ENCODE results near the gene FSTL5. TPM values are rescaled to one million over a fixed set of nuclear protein-coding genes. Genes with fewer than 3 reads are reported as not detected.
A peak's percentile ranks its signal among the peaks of the same experiment; 100 is the strongest.
"Not testable (repeated sequence)": the region's sequence is repeated elsewhere in the genome, so short reads cannot be mapped to it uniquely, and the experiment has no call there.

The FSTL5 gene
- total and polyA plus RNA-seq, 4 donors, result 28.3 to 83.4 (median 33.7) TPM

DNA sequence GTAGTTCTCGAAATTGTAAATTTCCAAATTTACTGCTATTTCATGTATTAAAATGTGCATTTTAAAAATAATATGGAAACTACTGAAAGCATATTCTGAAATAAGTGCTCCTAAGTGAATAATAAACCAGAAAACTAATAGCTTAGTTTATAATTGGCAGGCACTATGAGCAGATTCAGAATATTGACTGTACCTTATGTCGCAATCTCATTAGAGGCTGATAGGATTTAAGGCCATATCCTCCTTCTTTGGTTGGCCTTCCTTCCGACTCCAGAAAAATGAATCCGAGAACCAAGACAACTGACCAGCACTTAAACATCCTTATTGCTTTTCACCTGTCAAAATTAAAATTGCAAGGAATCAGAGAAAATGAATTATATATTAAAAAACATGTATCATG is 52.7 kb downstream of the FSTL5 start:
- Histone ChIP-seq H3K9me3 (ENCODE audit: control insufficient read depth, insufficient read depth, low read length) (no peaks in the 10 kb centered on the region), H3K36me3 (ENCODE audit: control insufficient read depth, insufficient read depth, low read length) (no peaks in the 10 kb centered on the region), H3K27ac (ENCODE audit: low read depth, low read length) (no peak overlapping the region), H3K4me3 (ENCODE audit: low read depth, low read length) (no peak overlapping the region), H3K4me1 (ENCODE audit: control insufficient read depth, insufficient read depth, low read length) (peaks cover 1% of the 10 kb centered on the region), H3K27me3 (ENCODE audit: control insufficient read depth, insufficient read depth, low read length) (no peaks in the 10 kb centered on the region)
- WGBS (ENCODE audit: insufficient coverage), result no CpG with 5 or more reads among the region's 4 CpGs
- no peak for DNase-seq (ENCODE audit: low read depth in 4 of 6, low spot score in 6 of 6)

DNA sequence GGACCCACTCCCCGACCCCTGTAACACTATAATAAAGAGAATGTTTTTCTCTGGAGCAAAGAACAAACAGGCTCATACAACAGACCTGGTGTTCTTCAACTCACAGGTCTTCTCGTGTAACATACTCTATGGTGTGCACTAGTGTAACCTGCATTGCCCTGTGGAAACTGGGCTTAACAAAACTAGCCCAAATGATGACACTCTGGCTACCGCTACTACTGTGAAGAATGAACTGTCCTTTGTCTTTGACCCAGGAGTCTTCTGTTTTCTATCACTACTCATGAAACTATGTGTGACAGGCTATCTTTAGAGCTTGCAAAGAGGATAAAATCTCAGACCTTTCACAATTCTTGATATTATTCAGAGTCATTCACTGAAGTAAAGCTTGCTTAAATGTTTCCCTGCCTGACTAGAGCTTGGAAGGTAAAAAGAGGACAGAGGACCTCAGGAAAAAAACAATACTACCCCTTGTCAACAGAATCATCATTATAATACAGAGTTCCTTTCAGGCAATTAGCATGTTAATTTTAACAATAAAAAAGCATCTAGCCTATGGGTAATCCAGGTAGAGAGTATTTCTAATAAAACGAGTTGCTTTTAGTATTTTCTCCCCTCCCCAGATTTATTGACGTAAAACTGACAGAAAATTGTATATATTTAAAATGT is 59.2 kb downstream of the FSTL5 start:
- H3K36me3 ChIP-seq (ENCODE audit: control insufficient read depth, insufficient read depth, low read length), result no peaks in the 10 kb centered on the region
- peaks cover 2% of the 10 kb centered on the region for H3K9me3 ChIP-seq (ENCODE audit: control insufficient read depth, insufficient read depth, low read length)
- no peaks in the 10 kb centered on the region for H3K27me3 ChIP-seq (ENCODE audit: control insufficient read depth, insufficient read depth, low read length)
- no peak overlapping the region for H3K27ac ChIP-seq (ENCODE audit: low read depth, low read length)
- H3K4me1 ChIP-seq (ENCODE audit: control insufficient read depth, insufficient read depth, low read length), result no peaks in the 10 kb centered on the region
- H3K4me3 ChIP-seq (ENCODE audit: low read depth, low read length), result no peak overlapping the region
- 100% methylated on average over 1 of the region's 5 CpGs for WGBS (ENCODE audit: insufficient coverage)
- no peak for DNase-seq (ENCODE audit: low read depth in 4 of 6, low spot score in 6 of 6)

DNA sequence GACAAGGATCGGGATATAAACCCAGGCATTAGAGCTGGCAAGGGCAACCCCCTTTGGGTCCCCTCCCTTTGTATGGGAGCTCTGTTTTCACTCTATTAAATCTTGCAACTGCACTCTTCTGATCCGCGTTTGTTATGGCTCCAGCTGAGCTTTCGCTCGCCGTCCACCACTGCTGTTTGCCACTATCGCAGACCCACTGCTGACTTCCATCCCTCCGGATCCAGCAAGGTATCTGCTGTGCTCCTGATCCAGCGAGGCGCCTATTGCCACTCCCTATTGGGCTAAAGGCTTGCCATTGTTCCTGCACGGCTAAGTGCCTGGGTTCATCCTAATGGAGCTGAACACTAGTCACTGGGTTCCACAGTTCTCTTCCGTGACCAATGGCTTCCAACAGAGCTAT is 59.9 kb downstream of the FSTL5 start:
- WGBS (ENCODE audit: insufficient coverage), result 96% methylated on average over 12 of the region's 12 CpGs
- not testable (repeated sequence) for H3K27me3 ChIP-seq (ENCODE audit: control insufficient read depth, insufficient read depth, low read length); H3K9me3 ChIP-seq (ENCODE audit: control insufficient read depth, insufficient read depth, low read length); H3K4me3 ChIP-seq (ENCODE audit: low read depth, low read length); H3K27ac ChIP-seq (ENCODE audit: low read depth, low read length); H3K4me1 ChIP-seq (ENCODE audit: control insufficient read depth, insufficient read depth, low read length); DNase-seq (ENCODE audit: low read depth in 4 of 6, low spot score in 6 of 6); H3K36me3 ChIP-seq (ENCODE audit: control insufficient read depth, insufficient read depth, low read length)

DNA sequence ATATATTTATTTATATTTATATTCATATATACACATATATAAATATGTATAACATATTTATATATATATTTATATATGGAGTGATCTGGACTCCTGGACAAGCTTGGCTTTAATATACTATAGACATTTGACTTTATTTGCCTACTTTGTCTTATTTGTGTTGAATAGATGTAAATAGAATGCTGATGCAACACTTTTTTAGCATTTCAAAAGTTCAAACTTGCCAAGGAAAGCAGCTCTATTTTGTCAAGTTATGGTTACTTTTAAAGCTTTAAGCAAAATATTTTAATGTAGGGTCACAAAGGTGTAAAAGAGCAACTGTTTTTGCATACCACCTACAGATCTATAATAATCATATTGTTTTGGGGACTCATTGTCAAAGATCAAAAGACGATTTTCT is 61.1 kb downstream of the FSTL5 start:
- no peaks in the 10 kb centered on the region for H3K4me1 ChIP-seq (ENCODE audit: control insufficient read depth, insufficient read depth, low read length)
- no peak overlapping the region for H3K27ac ChIP-seq (ENCODE audit: low read depth, low read length)
- H3K4me3 ChIP-seq (ENCODE audit: low read depth, low read length), result no peak overlapping the region
- no CpG with 5 or more reads among the region's 1 CpG for WGBS (ENCODE audit: insufficient coverage)
- no peaks in the 10 kb centered on the region for H3K27me3 ChIP-seq (ENCODE audit: control insufficient read depth, insufficient read depth, low read length)
- peaks cover 2% of the 10 kb centered on the region for H3K9me3 ChIP-seq (ENCODE audit: control insufficient read depth, insufficient read depth, low read length)
- H3K36me3 ChIP-seq (ENCODE audit: control insufficient read depth, insufficient read depth, low read length), result no peaks in the 10 kb centered on the region
- DNase-seq (ENCODE audit: low read depth in 4 of 6, low spot score in 6 of 6), result no peak

DNA sequence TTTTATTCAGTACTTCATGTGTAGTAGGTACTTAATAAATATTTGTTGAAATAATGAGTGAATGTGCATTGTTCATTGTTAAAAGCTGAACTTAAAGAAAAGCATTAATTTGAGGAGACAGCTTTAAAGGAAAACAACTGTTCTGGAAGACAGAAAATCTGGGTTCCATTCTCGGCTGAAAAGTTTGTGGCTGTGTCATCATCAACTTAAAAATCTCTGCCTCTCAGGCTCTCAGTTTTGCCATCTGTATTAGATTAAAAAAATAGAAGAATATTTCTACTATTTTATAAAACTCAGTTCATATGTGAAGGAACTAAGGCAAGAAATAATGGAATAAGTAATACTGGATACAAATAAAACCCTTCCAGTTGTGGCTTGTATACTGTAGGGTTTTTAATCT is 62.5 kb downstream of the FSTL5 start:
- Histone ChIP-seq H3K27me3 (ENCODE audit: control insufficient read depth, insufficient read depth, low read length) (no peaks in the 10 kb centered on the region), H3K4me1 (ENCODE audit: control insufficient read depth, insufficient read depth, low read length) (no peaks in the 10 kb centered on the region), H3K4me3 (ENCODE audit: low read depth, low read length) (no peak overlapping the region), H3K36me3 (ENCODE audit: control insufficient read depth, insufficient read depth, low read length) (no peaks in the 10 kb centered on the region), H3K9me3 (ENCODE audit: control insufficient read depth, insufficient read depth, low read length) (peaks cover 2% of the 10 kb centered on the region), H3K27ac (ENCODE audit: low read depth, low read length) (no peak overlapping the region)
- no peak for DNase-seq (ENCODE audit: low read depth in 4 of 6, low spot score in 6 of 6)
- WGBS (ENCODE audit: insufficient coverage), result no CpG with 5 or more reads among the region's 1 CpG

DNA sequence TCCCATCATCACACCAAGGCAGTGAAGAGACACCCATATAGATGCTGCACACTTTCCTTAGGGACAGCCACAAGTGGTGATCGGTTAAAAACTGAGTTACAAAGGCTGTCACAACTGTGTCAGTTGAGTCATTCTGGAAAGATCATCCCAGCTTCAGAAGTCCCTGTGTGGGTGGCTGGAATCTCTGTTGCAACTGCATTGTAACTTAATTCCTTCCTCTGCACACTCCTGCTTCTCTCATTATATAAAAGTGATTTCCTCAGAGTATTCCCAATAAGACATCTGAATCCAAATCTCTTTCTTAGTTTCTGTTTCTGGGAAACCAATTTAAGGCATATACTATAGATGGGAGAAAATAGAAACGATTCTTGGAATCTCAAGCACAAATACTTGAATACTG is 88.1 kb downstream of the FSTL5 start:
- Histone ChIP-seq H3K27me3 (ENCODE audit: control insufficient read depth, insufficient read depth, low read length) (no peaks in the 10 kb centered on the region), H3K4me1 (ENCODE audit: control insufficient read depth, insufficient read depth, low read length) (no peaks in the 10 kb centered on the region), H3K9me3 (ENCODE audit: control insufficient read depth, insufficient read depth, low read length) (no peaks in the 10 kb centered on the region), H3K4me3 (ENCODE audit: low read depth, low read length) (no peak overlapping the region), H3K36me3 (ENCODE audit: control insufficient read depth, insufficient read depth, low read length) (no peaks in the 10 kb centered on the region), H3K27ac (ENCODE audit: low read depth, low read length) (no peak overlapping the region)
- WGBS (ENCODE audit: insufficient coverage), result no CpG with 5 or more reads among the region's 2 CpGs
- DNase-seq (ENCODE audit: low read depth in 4 of 6, low spot score in 6 of 6), result no peak

DNA sequence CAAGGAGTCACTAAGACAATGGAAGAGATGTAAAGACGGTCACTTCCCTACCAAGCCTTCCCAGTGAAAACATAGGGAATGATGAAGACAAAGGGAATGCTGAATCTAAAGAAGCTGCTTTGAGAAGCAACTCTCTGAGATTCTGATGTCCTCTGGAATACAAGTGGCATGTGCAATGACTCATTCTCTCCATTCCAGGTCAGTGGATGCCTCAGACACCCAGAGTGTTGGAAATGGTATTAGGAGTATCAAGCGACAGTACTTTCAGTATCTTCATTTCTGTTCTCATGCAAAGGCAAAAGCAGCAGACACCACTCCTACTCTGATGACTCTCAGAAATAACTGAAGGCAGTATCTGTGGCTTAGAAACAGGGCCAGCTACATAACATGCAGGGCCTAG is 102.6 kb downstream of the FSTL5 start:
- DNase-seq (ENCODE audit: low read depth in 4 of 6, low spot score in 6 of 6), result no peak
- no peaks in the 10 kb centered on the region for H3K4me1 ChIP-seq (ENCODE audit: control insufficient read depth, insufficient read depth, low read length)
- H3K27ac ChIP-seq (ENCODE audit: low read depth, low read length), result no peak overlapping the region
- WGBS (ENCODE audit: insufficient coverage), result no CpG with 5 or more reads among the region's 2 CpGs
- no peaks in the 10 kb centered on the region for H3K36me3 ChIP-seq (ENCODE audit: control insufficient read depth, insufficient read depth, low read length)
- H3K4me3 ChIP-seq (ENCODE audit: low read depth, low read length), result no peak overlapping the region
- H3K9me3 ChIP-seq (ENCODE audit: control insufficient read depth, insufficient read depth, low read length), result no peaks in the 10 kb centered on the region
- no peaks in the 10 kb centered on the region for H3K27me3 ChIP-seq (ENCODE audit: control insufficient read depth, insufficient read depth, low read length)

DNA sequence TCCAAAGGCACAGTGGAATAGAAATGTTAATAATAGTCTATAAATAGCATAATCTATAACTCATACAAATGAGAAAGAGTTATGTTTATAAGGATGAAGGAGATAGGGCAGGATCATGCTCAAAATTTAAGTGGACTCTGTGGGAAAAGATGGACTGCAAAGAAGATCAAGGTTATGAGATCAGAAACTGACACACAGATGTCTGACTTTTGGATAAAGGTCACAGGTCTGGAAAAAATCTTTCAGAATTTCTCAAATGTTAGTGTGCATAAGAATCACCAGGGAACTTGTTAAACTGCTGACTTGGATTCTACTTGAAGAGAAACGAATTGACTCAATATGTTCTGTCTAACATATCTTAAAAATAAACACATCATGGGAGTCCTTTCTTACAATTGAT is 104.1 kb downstream of the FSTL5 start:
- WGBS (ENCODE audit: insufficient coverage), result no CpG with 5 or more reads among the region's 1 CpG
- no peak for DNase-seq (ENCODE audit: low read depth in 4 of 6, low spot score in 6 of 6)
- no peaks in the 10 kb centered on the region for H3K9me3 ChIP-seq (ENCODE audit: control insufficient read depth, insufficient read depth, low read length)
- H3K4me1 ChIP-seq (ENCODE audit: control insufficient read depth, insufficient read depth, low read length), result no peaks in the 10 kb centered on the region
- H3K4me3 ChIP-seq (ENCODE audit: low read depth, low read length), result no peak overlapping the region
- H3K27ac ChIP-seq (ENCODE audit: low read depth, low read length), result no peak overlapping the region
- H3K36me3 ChIP-seq (ENCODE audit: control insufficient read depth, insufficient read depth, low read length), result no peaks in the 10 kb centered on the region
- no peaks in the 10 kb centered on the region for H3K27me3 ChIP-seq (ENCODE audit: control insufficient read depth, insufficient read depth, low read length)

DNA sequence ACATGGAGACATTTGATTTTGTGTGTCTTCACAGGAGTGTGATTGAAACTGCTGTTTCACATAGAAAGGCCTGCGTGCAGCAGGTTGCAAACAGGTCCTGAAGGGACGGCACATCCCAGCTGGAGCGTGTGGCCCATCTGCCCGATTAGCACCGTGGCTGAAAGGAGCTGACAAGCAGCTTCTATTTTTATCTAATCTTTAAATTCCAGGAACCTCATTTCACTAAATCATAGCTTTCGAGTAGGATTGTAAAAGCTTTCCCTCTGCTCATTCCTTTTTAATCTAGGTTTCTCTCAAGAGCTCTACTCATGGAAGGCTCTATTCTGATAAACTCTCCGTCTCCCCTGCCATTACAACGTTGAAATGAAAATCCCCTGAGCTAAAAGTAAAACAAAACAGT is 106.8 kb downstream of the FSTL5 start:
- Histone ChIP-seq H3K9me3 (ENCODE audit: control insufficient read depth, insufficient read depth, low read length) (no peaks in the 10 kb centered on the region), H3K4me3 (ENCODE audit: low read depth, low read length) (no peak overlapping the region), H3K4me1 (ENCODE audit: control insufficient read depth, insufficient read depth, low read length) (no peaks in the 10 kb centered on the region), H3K27me3 (ENCODE audit: control insufficient read depth, insufficient read depth, low read length) (no peaks in the 10 kb centered on the region), H3K27ac (ENCODE audit: low read depth, low read length) (no peak overlapping the region), H3K36me3 (ENCODE audit: control insufficient read depth, insufficient read depth, low read length) (no peaks in the 10 kb centered on the region)
- 33% methylated on average over 3 of the region's 8 CpGs for WGBS (ENCODE audit: insufficient coverage)
- peak in 2 of 6 donors; percentile 36 to 70 for DNase-seq (ENCODE audit: low read depth in 4 of 6, low spot score in 6 of 6)

DNA sequence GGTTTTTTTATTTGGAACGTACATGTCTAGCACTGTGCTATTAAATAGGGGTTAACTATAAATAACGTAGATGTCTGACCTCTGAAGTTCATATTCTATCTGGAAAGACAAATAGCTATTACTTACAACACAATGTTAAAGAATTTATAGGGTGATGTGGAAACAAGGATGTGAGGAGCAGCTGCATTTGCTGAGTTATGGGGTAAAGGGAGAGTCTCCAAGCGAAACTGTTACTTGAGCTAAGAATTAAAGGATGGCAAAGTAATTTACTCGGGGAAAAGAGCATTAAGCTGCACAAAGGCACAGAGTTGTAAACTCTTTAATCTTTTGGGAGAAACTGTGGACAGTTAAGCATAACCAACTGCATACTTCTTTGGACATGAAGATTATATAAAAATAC is 117.7 kb downstream of the FSTL5 start:
- 44% methylated on average over 2 of the region's 4 CpGs for WGBS (ENCODE audit: insufficient coverage)

More for the DNA sequence above, 117.7 kb downstream of the FSTL5 start:
- Histone ChIP-seq H3K27me3 (ENCODE audit: control insufficient read depth, insufficient read depth, low read length) (no peaks in the 10 kb centered on the region), H3K4me1 (ENCODE audit: control insufficient read depth, insufficient read depth, low read length) (no peaks in the 10 kb centered on the region), H3K9me3 (ENCODE audit: control insufficient read depth, insufficient read depth, low read length) (no peaks in the 10 kb centered on the region), H3K36me3 (ENCODE audit: control insufficient read depth, insufficient read depth, low read length) (no peaks in the 10 kb centered on the region), H3K27ac (ENCODE audit: low read depth, low read length) (no peak overlapping the region), H3K4me3 (ENCODE audit: low read depth, low read length) (no peak overlapping the region)
- peak in 1 of 6 donors; percentile 24 for DNase-seq (ENCODE audit: low read depth in 4 of 6, low spot score in 6 of 6)

Measured in spinal cord (tissue), 10 donors.